GM10266 (cell line): ENCODE measurements around the gene DGCR6.
"Not testable (repeated sequence)": the region's sequence is repeated elsewhere in the genome, so short reads cannot be mapped to it uniquely, and the experiment has no call there.

ENCODE experiments used
- DNase-seq: peaks from one replicate; pipeline ENCODE4 v3.0.0; 2012; ENCODE audit errors: extremely low spot score
- CTCF ChIP-seq: IDR thresholded peaks from 2 replicates; pipeline ENCODE4 v1.5.1; 2012; ENCODE audit warnings: mild to moderate bottlenecking, low read depth; ENCODE audit not compliant: control insufficient read depth, insufficient read depth; ENCODE audit errors: missing control alignments

The DGCR6 gene

GRCh38 chr22:18935889-18936529, 29.9 kb downstream of the DGCR6 start, which contains the start of gene PRODH:
Gene PRODH, minus strand, starts transcription at chr22:18936293. Its CDS starts 6 bp downstream, at chr22:18936287.
- no peak for TF ChIP-seq CTCF
- no peak for DNase-seq

- DNase-seq = not testable (repeated sequence)
Observed at GRCh38 chr22:18938691-18939090, 32.6 kb downstream of the DGCR6 start.

- DNase-seq = not testable (repeated sequence)
Observed at GRCh38 chr22:18947105-18947504, 41.0 kb downstream of the DGCR6 start.

GRCh38 chr22:18947905-18948304, 41.8 kb downstream of the DGCR6 start:
- DNase-seq = no peak
- no peak for TF ChIP-seq CTCF

- DNase-seq = no peak
- no peak for TF ChIP-seq CTCF
Observed at GRCh38 chr22:18950141-18950540, 44.0 kb downstream of the DGCR6 start.

- no peak for DNase-seq
Observed at GRCh38 chr22:18952022-18952421, 45.9 kb downstream of the DGCR6 start.

GRCh38 chr22:18953128-18953527, 47.0 kb downstream of the DGCR6 start:
- DNase-seq = not testable (repeated sequence)

More at GRCh38 chr22:18952022-18952421, 45.9 kb downstream of the DGCR6 start:
- no peak for TF ChIP-seq CTCF

- TF ChIP-seq CTCF = peak; percentile 84
- peak; percentile 78 for DNase-seq
Observed at GRCh38 chr22:18954303-18954989, 48.3 kb downstream of the DGCR6 start.
